H9 (cell line): Measurements from ENCODE around the gene NFIX. TPM values are rescaled to one million over a fixed set of nuclear protein-coding genes. Genes with fewer than 3 reads are reported as not detected.
A peak's percentile ranks its signal among the peaks of the same experiment; 100 is the strongest.

ENCODE experiments used
- DNase-seq: peaks from one replicate; pipeline ENCODE4 v3.0.0-alpha.2; 2017
- H2AFZ ChIP-seq: one replicate; pipeline ENCODE4 v1.6.1; 2013; ENCODE audit warnings: mild to moderate bottlenecking, low read length, control low read depth, moderate library complexity
- H2AK5ac ChIP-seq: 2 replicates; pipeline ENCODE4 v1.6.1; 2013; ENCODE audit warnings: low read length, control low read depth, mixed read lengths; ENCODE audit not compliant: insufficient read length
- H2BK120ac ChIP-seq: one replicate; pipeline ENCODE4 v1.6.1; 2013; ENCODE audit warnings: low read depth, mild to moderate bottlenecking, low read length, control low read depth, inconsistent platforms; ENCODE audit not compliant: poor library complexity, severe bottlenecking
- H2BK12ac ChIP-seq: 2 replicates; pipeline ENCODE4 v1.6.1; 2013; ENCODE audit warnings: low read length, control low read depth, mixed read lengths, low read depth; ENCODE audit not compliant: insufficient read length
- H2BK15ac ChIP-seq: 2 replicates; pipeline ENCODE4 v1.6.1; 2013; ENCODE audit warnings: low read depth, low read length, control low read depth
- H2BK20ac ChIP-seq: one replicate; pipeline ENCODE4 v1.6.1; 2013; ENCODE audit warnings: low read depth, mild to moderate bottlenecking, low read length, control low read depth, inconsistent platforms; ENCODE audit not compliant: poor library complexity, severe bottlenecking
- H2BK5ac ChIP-seq: 2 replicates; pipeline ENCODE4 v1.6.1; 2013; ENCODE audit warnings: low read length, control low read depth, mixed read lengths; ENCODE audit not compliant: insufficient read length
- H3K14ac ChIP-seq: 2 replicates; pipeline ENCODE4 v1.6.1; 2013; ENCODE audit warnings: low read length, control low read depth; ENCODE audit not compliant: insufficient read depth
- H3K18ac ChIP-seq: 2 replicates; pipeline ENCODE4 v1.6.1; 2013; ENCODE audit warnings: low read depth, mild to moderate bottlenecking, mixed read lengths, low read length, control low read depth; ENCODE audit not compliant: insufficient read length
- H3K23ac ChIP-seq: 2 replicates; pipeline ENCODE4 v1.6.1; 2013; ENCODE audit warnings: low read length, control low read depth, mixed read lengths, low read depth; ENCODE audit not compliant: insufficient read length
- H3K23me2 ChIP-seq: 2 replicates; pipeline ENCODE4 v1.6.1; 2013; ENCODE audit warnings: low read depth, mild to moderate bottlenecking, mixed read lengths, low read length, control low read depth; ENCODE audit not compliant: insufficient read length, poor library complexity, severe bottlenecking
- H3K27ac ChIP-seq: 2 replicates; pipeline ENCODE4 v1.5.1; 2013; ENCODE audit warnings: low read length, control low read depth, mixed read lengths, low read depth; ENCODE audit not compliant: insufficient read length
- H3K27me3 ChIP-seq: 2 replicates; pipeline ENCODE4 v1.6.1; 2013; ENCODE audit warnings: low read length, control low read depth, inconsistent platforms; ENCODE audit not compliant: insufficient read depth
- H3K4ac ChIP-seq: 2 replicates; pipeline ENCODE4 v1.6.1; 2013; ENCODE audit warnings: low read depth, mild to moderate bottlenecking, control low read depth, inconsistent platforms, low read length, moderate library complexity
- H3K4me1 ChIP-seq: 2 replicates; pipeline ENCODE4 v1.6.1; 2013; ENCODE audit warnings: low read length, control low read depth, inconsistent platforms; ENCODE audit not compliant: insufficient read depth
- H3K4me2 ChIP-seq: 2 replicates; pipeline ENCODE4 v1.6.1; 2013; ENCODE audit warnings: low read length, control low read depth, mixed read lengths; ENCODE audit not compliant: insufficient read length, insufficient read depth
- H3K56ac ChIP-seq: 2 replicates; pipeline ENCODE4 v1.6.1; 2013; ENCODE audit warnings: low read depth, mild to moderate bottlenecking, mixed read lengths, low read length, control low read depth; ENCODE audit not compliant: insufficient read length
- H3K79me1 ChIP-seq: 2 replicates; pipeline ENCODE4 v1.6.1; 2013; ENCODE audit warnings: low read depth, mild to moderate bottlenecking, moderate library complexity, low read length, control low read depth, inconsistent platforms; ENCODE audit not compliant: insufficient read depth, poor library complexity, severe bottlenecking
- H3K79me2 ChIP-seq: 2 replicates; pipeline ENCODE4 v1.6.1; 2013; ENCODE audit warnings: low read length, control low read depth, inconsistent platforms; ENCODE audit not compliant: insufficient read depth
- H3K9ac ChIP-seq: 2 replicates; pipeline ENCODE4 v1.6.1; 2013; ENCODE audit warnings: low read length, control low read depth, mixed read lengths; ENCODE audit not compliant: insufficient read length; ENCODE audit errors: extremely low read depth
- H3K9me3 ChIP-seq: one replicate; pipeline ENCODE4 v1.6.1; 2013; ENCODE audit warnings: low read depth, low read length, inconsistent platforms; ENCODE audit not compliant: control insufficient read depth
- H3T11ph ChIP-seq: one replicate; pipeline ENCODE4 v1.6.1; 2013; ENCODE audit warnings: mild to moderate bottlenecking, low read length, control low read depth, inconsistent platforms
- H4K20me1 ChIP-seq: one replicate; pipeline ENCODE4 v1.6.1; 2013; ENCODE audit not compliant: control insufficient read depth, insufficient read length, insufficient read depth
- H4K5ac ChIP-seq: 2 replicates; pipeline ENCODE4 v1.6.1; 2013; ENCODE audit warnings: low read depth, mild to moderate bottlenecking, mixed read lengths, low read length, control low read depth; ENCODE audit not compliant: insufficient read length
- H4K8ac ChIP-seq: replicated peaks from 2 replicates; pipeline ENCODE4 v1.6.1; 2013; ENCODE audit warnings: low read length, control low read depth, mixed read lengths, low read depth; ENCODE audit not compliant: insufficient read length
- H4K91ac ChIP-seq: 2 replicates; pipeline ENCODE4 v1.6.1; 2013; ENCODE audit warnings: low read depth, mild to moderate bottlenecking, moderate library complexity, mixed read lengths, low read length, control low read depth; ENCODE audit not compliant: insufficient read length
- H3K27ac Mint-ChIP-seq, 3 experiments: 2 replicates in 2 of 3; 3 replicates in 1 of 3; pipeline ENCODE4 v1.8.0; 2020 to 2021; ENCODE audit warnings: mixed read lengths in 3 of 3, mild to moderate bottlenecking in 1 of 3, moderate library complexity in 1 of 3
- H3K27me3 Mint-ChIP-seq: 2 replicates; pipeline ENCODE4 v1.8.0; 2021; ENCODE audit warnings: low read depth, mild to moderate bottlenecking, moderate library complexity, mixed read lengths
- H3K36me3 Mint-ChIP-seq, 3 experiments: 2 replicates in 2 of 3; 3 replicates in 1 of 3; pipeline ENCODE4 v1.8.0; 2020 to 2021; ENCODE audit warnings: low read depth in 3 of 3, mixed read lengths in 3 of 3; ENCODE audit not compliant: insufficient read depth in 1 of 3
- H3K4me1 Mint-ChIP-seq, 2 experiments: 2 replicates each; pipeline ENCODE4 v1.8.0; 2020; ENCODE audit warnings: mixed read lengths in 2 of 2
- H3K4me3 Mint-ChIP-seq, 2 experiments: 2 replicates in 1 of 2; 3 replicates in 1 of 2; pipeline ENCODE4 v1.8.0; 2020 to 2021; ENCODE audit warnings: mild to moderate bottlenecking in 2 of 2, mixed read lengths in 2 of 2, moderate library complexity in 1 of 2
- H3K9me3 Mint-ChIP-seq, 2 experiments: 2 replicates in 1 of 2; 3 replicates in 1 of 2; pipeline ENCODE4 v1.8.0; 2020; ENCODE audit warnings: mild to moderate bottlenecking in 2 of 2, mixed read lengths in 2 of 2, moderate library complexity in 1 of 2
- CTCF ChIP-seq: fragments of 200-600 bp; sonication (generic); conservative IDR thresholded peaks from 3 replicates; pipeline ENCODE4 v1.8.0; 2021; ENCODE audit warnings: antibody characterized with exemption, mild to moderate bottlenecking
- WGBS: extraction: QIAGEN DNeasy Blood & Tissue Kit; methylation state at CpG from one replicate; pipeline ENCODE4 v1.1.7; 2013; ENCODE audit warnings: missing lambda C conversion rate, low lambda C conversion rate, mixed read lengths; ENCODE audit not compliant: insufficient read length; ENCODE audit errors: extremely low coverage; 5-methylcytosine and 5-hydroxymethylcytosine counted together
- total RNA-seq: library from RNA; stranded (reverse); gene quantifications from 2 replicates; pipeline ENCODE4 v1.2.1, GENCODE V29; 2021

NFIX gene
- total RNA-seq, 1 experiment from 2014 or later = 0.31 TPM

GRCh38 chr19:13077240-13077639 lies 82.0 kb downstream of the NFIX start:
- no peak overlapping the region for H2AK5ac ChIP-seq
- no peak overlapping the region for H2BK120ac ChIP-seq
- Mint-ChIP-seq H3K4me1 (peaks cover 18 to 48% of the 10 kb centered on the region in 2 experiments), H3K36me3 (peaks cover 0 to 1% (median 0%) of the 10 kb centered on the region in 3 experiments; a peak in 1 of 7 replicates), H3K9me3 (no peaks in the 10 kb centered on the region), H3K27ac (no peak overlapping the region), H3K4me3 (peak overlapping the region in 1 of 2 experiments; percentile 45; a peak in 1 of 5 replicates), H3K27me3 (peaks cover 67% of the 10 kb centered on the region)
- H3K23ac ChIP-seq = no peak overlapping the region
- peaks cover 3% of the 10 kb centered on the region for H3K23me2 ChIP-seq
- no peaks in the 10 kb centered on the region for H3K9me3 ChIP-seq
- no peak overlapping the region for H4K8ac ChIP-seq
- no peaks in the 10 kb centered on the region for H3K79me2 ChIP-seq
- H3K4me2 ChIP-seq = no peak overlapping the region
- no peak overlapping the region for H2AFZ ChIP-seq
- WGBS = no CpG with 5 or more reads among the region's 11 CpGs
- H3K27me3 ChIP-seq = peaks cover 2% of the 10 kb centered on the region; the same call in 1 of the 2 replicates
- no peaks in the 10 kb centered on the region for H4K20me1 ChIP-seq
- H3K56ac ChIP-seq = no peak overlapping the region
- H3K4me1 ChIP-seq = peaks cover 8% of the 10 kb centered on the region; the same call in 1 of the 2 replicates
- H3K27ac ChIP-seq = no peak overlapping the region
- no peaks in the 10 kb centered on the region for H3K79me1 ChIP-seq
- H2BK15ac ChIP-seq = no peak overlapping the region
- no peak overlapping the region for H3T11ph ChIP-seq
- H4K91ac ChIP-seq = no peak overlapping the region
- TF ChIP-seq CTCF = no peak
- DNase-seq = no peak
- no peak overlapping the region for H2BK5ac ChIP-seq
- no peak overlapping the region for H3K4ac ChIP-seq
- no peak overlapping the region for H3K18ac ChIP-seq
- H3K9ac ChIP-seq = no peak overlapping the region
- no peak overlapping the region for H2BK12ac ChIP-seq
- no peak overlapping the region for H4K5ac ChIP-seq
- no peak overlapping the region; the same call in 1 of the 2 replicates for H3K14ac ChIP-seq
- no peak overlapping the region for H2BK20ac ChIP-seq
